Neural progenitor cell (in vitro differentiated cells): ENCODE results near the gene FAM20A.

Experiments used
- CTCF ChIP-seq: fragments of 200-600 bp; sonication (generic); IDR thresholded peaks from 2 replicates; pipeline ENCODE4 v1.5.1; 2017; ENCODE audit warnings: antibody characterized with exemption, mild to moderate bottlenecking
- EZH2phosphoT487 ChIP-seq: fragments of 200-600 bp; sonication (generic); IDR thresholded peaks from 2 replicates; pipeline ENCODE4 v1.6.1; 2017; ENCODE audit warnings: antibody characterized with exemption

GRCh38 chr17:68628576-68628957, 27.4 kb upstream of the FAM20A start:
- TF ChIP-seq EZH2phosphoT487, result no peak
- TF ChIP-seq CTCF, result no peak
